Measurements from ENCODE around the gene HORMAD2. TPM values are rescaled to one million over a fixed set of nuclear protein-coding genes. Genes with fewer than 3 reads are reported as not detected.

Gene HORMAD2
- total RNA-seq, 4 donors from 2014 or later, result not detected

DNA sequence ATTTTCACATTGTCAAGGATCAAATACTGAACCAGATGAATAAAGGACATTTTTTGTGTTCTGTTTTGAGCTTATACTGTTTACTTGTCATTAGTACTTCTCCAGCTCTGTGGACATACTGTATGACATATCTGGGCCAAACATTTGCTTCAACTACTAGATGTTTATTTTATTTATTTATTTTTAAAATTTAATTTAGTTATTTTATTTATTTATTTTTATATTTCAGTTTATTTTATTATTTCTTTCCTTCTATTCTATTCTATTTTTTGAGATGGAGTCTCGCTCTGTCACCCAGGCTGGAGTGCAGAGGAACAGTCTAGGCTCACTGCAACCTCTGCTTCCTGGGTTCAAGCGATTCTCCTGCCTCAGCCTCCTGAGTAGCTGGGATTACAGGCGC lies 37.0 kb downstream of the HORMAD2 start:
- Histone ChIP-seq H3K9me3 (no peaks in the 10 kb centered on the region), H3K27me3 (no peaks in the 10 kb centered on the region), H3K36me3 (no peaks in the 10 kb centered on the region), H3K4me1 (no peaks in the 10 kb centered on the region), H3K4me3 (no peak overlapping the region), H3K27ac (replicated peaks in 1 of 4) (no peak overlapping the region)
- WGBS, result 100% methylated on average over 3 of the region's 3 CpGs
- no peak for TF ChIP-seq POLR2AphosphoS5 (IDR thresholded peaks at IDR 0.05)
- TF ChIP-seq EP300 (IDR thresholded peaks at IDR 0.05), result no peak
- no peak for TF ChIP-seq POLR2A (IDR thresholded peaks at IDR 0.05; ENCODE audit: low read depth)
- TF ChIP-seq, protein P1, sequence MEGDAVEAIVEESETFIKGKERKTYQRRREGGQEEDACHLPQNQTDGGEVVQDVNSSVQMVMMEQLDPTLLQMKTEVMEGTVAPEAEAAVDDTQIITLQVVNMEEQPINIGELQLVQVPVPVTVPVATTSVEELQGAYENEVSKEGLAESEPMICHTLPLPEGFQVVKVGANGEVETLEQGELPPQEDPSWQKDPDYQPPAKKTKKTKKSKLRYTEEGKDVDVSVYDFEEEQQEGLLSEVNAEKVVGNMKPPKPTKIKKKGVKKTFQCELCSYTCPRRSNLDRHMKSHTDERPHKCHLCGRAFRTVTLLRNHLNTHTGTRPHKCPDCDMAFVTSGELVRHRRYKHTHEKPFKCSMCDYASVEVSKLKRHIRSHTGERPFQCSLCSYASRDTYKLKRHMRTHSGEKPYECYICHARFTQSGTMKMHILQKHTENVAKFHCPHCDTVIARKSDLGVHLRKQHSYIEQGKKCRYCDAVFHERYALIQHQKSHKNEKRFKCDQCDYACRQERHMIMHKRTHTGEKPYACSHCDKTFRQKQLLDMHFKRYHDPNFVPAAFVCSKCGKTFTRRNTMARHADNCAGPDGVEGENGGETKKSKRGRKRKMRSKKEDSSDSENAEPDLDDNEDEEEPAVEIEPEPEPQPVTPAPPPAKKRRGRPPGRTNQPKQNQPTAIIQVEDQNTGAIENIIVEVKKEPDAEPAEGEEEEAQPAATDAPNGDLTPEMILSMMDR (IDR thresholded peaks at IDR 0.05), result no peak
- DNase-seq (ENCODE audit: extremely low spot score), result no peak
- intact Hi-C loops (cut with DNase I), result no loop called here

DNA sequence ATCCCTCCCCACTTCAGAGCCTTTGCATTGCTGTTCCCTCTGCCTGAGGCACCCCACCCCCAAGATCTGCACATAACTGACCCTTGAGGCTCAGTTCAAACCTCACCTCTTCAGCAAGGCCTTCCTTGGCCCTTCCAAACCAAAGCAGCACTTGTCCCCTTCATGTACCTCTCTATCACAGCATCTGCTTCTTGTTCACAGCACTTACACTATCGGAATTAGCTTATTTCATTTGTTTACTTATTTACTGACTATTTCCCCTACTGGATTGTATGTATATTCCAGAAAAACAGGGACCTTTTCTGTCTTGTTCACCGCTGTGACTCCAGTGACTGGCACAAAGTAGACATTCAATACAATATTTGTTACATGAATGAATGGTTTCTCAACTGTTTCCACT lies 38.0 kb downstream of the HORMAD2 start:
- TF ChIP-seq EP300 (IDR thresholded peaks at IDR 0.05), result no peak
- TF ChIP-seq, protein P1 (IDR thresholded peaks at IDR 0.05), result no peak
- TF ChIP-seq POLR2AphosphoS5 (IDR thresholded peaks at IDR 0.05), result no peak
- no peak for TF ChIP-seq POLR2A (IDR thresholded peaks at IDR 0.05; ENCODE audit: low read depth)
- Histone ChIP-seq H3K4me3 (no peak overlapping the region), H3K4me1 (no peaks in the 10 kb centered on the region), H3K27me3 (no peaks in the 10 kb centered on the region), H3K36me3 (no peaks in the 10 kb centered on the region), H3K9me3 (no peaks in the 10 kb centered on the region), H3K27ac (replicated peaks in 1 of 4) (no peak overlapping the region)
- no peak for DNase-seq (ENCODE audit: extremely low spot score)
- intact Hi-C loops (cut with DNase I), result no loop called here
- WGBS, result 95% methylated on average over 2 of the region's 2 CpGs

DNA sequence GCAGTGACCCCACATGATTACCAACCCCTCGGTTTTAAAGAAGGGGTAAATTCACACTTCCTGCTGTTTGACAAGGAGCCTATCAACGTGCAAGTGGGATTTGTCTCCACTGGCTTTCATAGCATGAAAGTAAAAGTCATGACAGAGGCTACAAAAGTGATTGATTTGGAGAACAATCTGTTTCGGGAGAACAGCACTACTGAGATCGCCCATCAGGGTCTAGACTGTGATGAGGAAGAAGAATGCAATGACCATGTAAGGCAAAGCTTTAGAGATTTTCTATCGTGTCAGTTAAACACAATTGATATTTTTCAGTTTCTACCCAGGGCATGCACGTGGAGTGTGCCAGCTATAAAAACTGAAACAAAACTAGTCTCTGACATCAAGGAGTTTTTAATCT lies 41.7 kb downstream of the HORMAD2 start:
- no peak for DNase-seq (ENCODE audit: extremely low spot score)
- intact Hi-C loops (cut with DNase I), result no loop called here
- no peaks in the 10 kb centered on the region for H3K36me3 ChIP-seq
- no peak overlapping the region for H3K4me3 ChIP-seq
- 32% methylated on average over 6 of the region's 6 CpGs for WGBS
- H3K4me1 ChIP-seq, result no peaks in the 10 kb centered on the region
- H3K9me3 ChIP-seq, result no peaks in the 10 kb centered on the region
- peaks cover 0 to 5% (median 0%) of the 10 kb centered on the region in 4 donors for H3K27me3 ChIP-seq
- TF ChIP-seq, protein P1 (IDR thresholded peaks at IDR 0.05), result no peak
- no peak for TF ChIP-seq EP300 (IDR thresholded peaks at IDR 0.05)
- no peak for TF ChIP-seq POLR2AphosphoS5 (IDR thresholded peaks at IDR 0.05)
- TF ChIP-seq POLR2A (IDR thresholded peaks at IDR 0.05; ENCODE audit: low read depth), result no peak
- no peak overlapping the region for H3K27ac ChIP-seq (replicated peaks in 1 of 4)

DNA sequence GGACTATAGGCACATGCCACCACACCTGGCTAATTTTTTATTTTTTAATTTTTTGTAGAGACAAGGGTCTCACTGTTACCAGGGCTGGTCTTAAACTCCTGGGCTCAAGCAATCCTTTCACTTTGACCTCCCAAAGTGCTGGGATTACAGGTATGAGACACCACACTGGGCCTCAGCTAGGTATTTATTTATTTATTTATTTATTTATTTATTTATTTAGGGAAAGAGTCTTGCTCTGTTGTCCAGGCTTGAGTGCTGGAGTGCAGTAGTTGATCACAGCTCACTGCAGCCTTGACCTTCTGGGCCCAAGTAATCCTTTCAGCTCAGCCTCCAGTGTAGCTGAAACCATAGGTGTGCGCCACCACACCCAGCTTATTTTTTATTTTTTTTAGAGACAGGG lies 43.2 kb downstream of the HORMAD2 start:
- H3K27me3 ChIP-seq, result peaks cover 0 to 10% (median 0%) of the 10 kb centered on the region in 4 donors
- TF ChIP-seq POLR2A (IDR thresholded peaks at IDR 0.05; ENCODE audit: low read depth), result no peak
- no peak for TF ChIP-seq POLR2AphosphoS5 (IDR thresholded peaks at IDR 0.05)
- TF ChIP-seq, protein P1 (IDR thresholded peaks at IDR 0.05), result no peak
- no peak for TF ChIP-seq EP300 (IDR thresholded peaks at IDR 0.05)

DNA sequence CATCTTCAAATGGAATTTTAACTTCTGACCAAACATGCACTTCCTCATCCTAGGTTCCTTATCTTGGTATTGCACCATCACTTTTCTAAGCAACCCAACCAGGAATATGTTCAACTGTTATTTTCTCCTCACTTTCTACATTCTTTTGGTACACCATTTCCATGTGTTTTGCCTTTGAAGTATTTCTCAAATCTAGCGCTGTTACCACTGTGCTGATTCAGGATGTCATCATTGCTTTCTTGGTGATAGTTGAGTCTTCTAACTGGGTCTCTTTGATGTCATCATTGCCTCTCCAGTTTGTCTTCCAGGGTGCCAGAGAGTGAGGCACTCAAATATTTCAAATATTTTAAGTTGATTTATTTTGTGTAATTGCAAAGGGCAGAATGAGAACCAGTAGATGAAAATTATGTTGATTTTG lies 47.5 kb downstream of the HORMAD2 start:
- H3K4me1 ChIP-seq, result no peaks in the 10 kb centered on the region
- TF ChIP-seq EP300 (IDR thresholded peaks at IDR 0.05), result no peak
- TF ChIP-seq POLR2AphosphoS5 (IDR thresholded peaks at IDR 0.05), result no peak
- TF ChIP-seq, protein P1 (IDR thresholded peaks at IDR 0.05), result no peak
- TF ChIP-seq POLR2A (IDR thresholded peaks at IDR 0.05; ENCODE audit: low read depth), result no peak
- H3K9me3 ChIP-seq, result no peaks in the 10 kb centered on the region
- 83% methylated on average over 1 of the region's 1 CpG for WGBS
- peaks cover 0 to 15% (median 0%) of the 10 kb centered on the region in 4 donors for H3K27me3 ChIP-seq
- H3K27ac ChIP-seq (replicated peaks in 1 of 4), result no peak overlapping the region
- intact Hi-C loops (cut with DNase I), result no loop called here
- H3K4me3 ChIP-seq, result no peak overlapping the region
- no peak for DNase-seq (ENCODE audit: extremely low spot score)
- no peaks in the 10 kb centered on the region for H3K36me3 ChIP-seq

More for the DNA sequence above, 43.2 kb downstream of the HORMAD2 start:
- DNase-seq (ENCODE audit: extremely low spot score), result no peak
- Histone ChIP-seq H3K4me1 (no peaks in the 10 kb centered on the region), H3K27ac (replicated peaks in 1 of 4) (no peak overlapping the region), H3K36me3 (no peaks in the 10 kb centered on the region), H3K9me3 (no peaks in the 10 kb centered on the region), H3K4me3 (no peak overlapping the region)
- intact Hi-C loops (cut with DNase I), result no loop called here
- 100% methylated on average over 1 of the region's 1 CpG for WGBS
